Ishikawa (cell line): ENCODE data around the gene CNTN4.
A peak's percentile ranks its signal among the peaks of the same experiment; 100 is the strongest.

Experiments used
- CEBPB ChIP-seq: IDR thresholded peaks from 2 replicates; pipeline ENCODE4 v1.6.1; 2012
- CREB1 ChIP-seq: IDR thresholded peaks from 2 replicates; pipeline ENCODE4 v1.6.1; 2012; ENCODE audit warnings: low read depth
- EGR1 ChIP-seq: IDR thresholded peaks from 2 replicates; pipeline ENCODE4 v1.6.1; 2012
- EP300 ChIP-seq: IDR thresholded peaks from 2 replicates; pipeline ENCODE4 v1.6.1; 2012; ENCODE audit warnings: borderline replicate concordance
- FOXM1 ChIP-seq: IDR thresholded peaks from 2 replicates; pipeline ENCODE4 v1.6.1; 2012; ENCODE audit warnings: low read depth, borderline replicate concordance
- NFIC ChIP-seq: IDR thresholded peaks from 2 replicates; pipeline ENCODE4 v1.6.1; 2012
- RAD21 ChIP-seq: IDR thresholded peaks from 2 replicates; pipeline ENCODE4 v1.6.1; 2012; ENCODE audit warnings: low read depth
- TAF1 ChIP-seq: IDR thresholded peaks from 2 replicates; pipeline ENCODE4 v1.6.1; 2012; ENCODE audit warnings: low read depth, mild to moderate bottlenecking
- TCF12 ChIP-seq: IDR thresholded peaks from 2 replicates; pipeline ENCODE4 v1.6.1; 2012; ENCODE audit warnings: low read depth
- TEAD4 ChIP-seq: IDR thresholded peaks from 2 replicates; pipeline ENCODE4 v1.6.1; 2012
- YY1 ChIP-seq: IDR thresholded peaks from 2 replicates; pipeline ENCODE4 v1.6.1; 2012; ENCODE audit warnings: low read depth
- ZBTB7A ChIP-seq: IDR thresholded peaks from 2 replicates; pipeline ENCODE4 v1.6.1; 2012; ENCODE audit warnings: low read depth
- TF ChIP-seq, protein P1 (sequence below): IDR thresholded peaks from 2 replicates; pipeline ENCODE4 v1.6.1; 2012
- TF ChIP-seq, protein P2 (sequence below): IDR thresholded peaks from 2 replicates; pipeline ENCODE4 v1.6.1; 2012; ENCODE audit warnings: low read depth, mild to moderate bottlenecking
- TF ChIP-seq, protein P3 (sequence below): IDR thresholded peaks from 2 replicates; pipeline ENCODE4 v1.6.1; 2012

The CNTN4 gene

GRCh38 chr3:2792432-2792831, 693.8 kb downstream of the CNTN4 start:
- TF ChIP-seq EP300 (no peak), CREB1 (no peak), EGR1 (no peak), CEBPB (no peak), ZBTB7A (no peak), TEAD4 (no peak), YY1 (no peak)
- TF ChIP-seq, protein P1, sequence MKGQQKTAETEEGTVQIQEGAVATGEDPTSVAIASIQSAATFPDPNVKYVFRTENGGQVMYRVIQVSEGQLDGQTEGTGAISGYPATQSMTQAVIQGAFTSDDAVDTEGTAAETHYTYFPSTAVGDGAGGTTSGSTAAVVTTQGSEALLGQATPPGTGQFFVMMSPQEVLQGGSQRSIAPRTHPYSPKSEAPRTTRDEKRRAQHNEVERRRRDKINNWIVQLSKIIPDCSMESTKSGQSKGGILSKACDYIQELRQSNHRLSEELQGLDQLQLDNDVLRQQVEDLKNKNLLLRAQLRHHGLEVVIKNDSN, result no peak
- TF ChIP-seq, protein P2, sequence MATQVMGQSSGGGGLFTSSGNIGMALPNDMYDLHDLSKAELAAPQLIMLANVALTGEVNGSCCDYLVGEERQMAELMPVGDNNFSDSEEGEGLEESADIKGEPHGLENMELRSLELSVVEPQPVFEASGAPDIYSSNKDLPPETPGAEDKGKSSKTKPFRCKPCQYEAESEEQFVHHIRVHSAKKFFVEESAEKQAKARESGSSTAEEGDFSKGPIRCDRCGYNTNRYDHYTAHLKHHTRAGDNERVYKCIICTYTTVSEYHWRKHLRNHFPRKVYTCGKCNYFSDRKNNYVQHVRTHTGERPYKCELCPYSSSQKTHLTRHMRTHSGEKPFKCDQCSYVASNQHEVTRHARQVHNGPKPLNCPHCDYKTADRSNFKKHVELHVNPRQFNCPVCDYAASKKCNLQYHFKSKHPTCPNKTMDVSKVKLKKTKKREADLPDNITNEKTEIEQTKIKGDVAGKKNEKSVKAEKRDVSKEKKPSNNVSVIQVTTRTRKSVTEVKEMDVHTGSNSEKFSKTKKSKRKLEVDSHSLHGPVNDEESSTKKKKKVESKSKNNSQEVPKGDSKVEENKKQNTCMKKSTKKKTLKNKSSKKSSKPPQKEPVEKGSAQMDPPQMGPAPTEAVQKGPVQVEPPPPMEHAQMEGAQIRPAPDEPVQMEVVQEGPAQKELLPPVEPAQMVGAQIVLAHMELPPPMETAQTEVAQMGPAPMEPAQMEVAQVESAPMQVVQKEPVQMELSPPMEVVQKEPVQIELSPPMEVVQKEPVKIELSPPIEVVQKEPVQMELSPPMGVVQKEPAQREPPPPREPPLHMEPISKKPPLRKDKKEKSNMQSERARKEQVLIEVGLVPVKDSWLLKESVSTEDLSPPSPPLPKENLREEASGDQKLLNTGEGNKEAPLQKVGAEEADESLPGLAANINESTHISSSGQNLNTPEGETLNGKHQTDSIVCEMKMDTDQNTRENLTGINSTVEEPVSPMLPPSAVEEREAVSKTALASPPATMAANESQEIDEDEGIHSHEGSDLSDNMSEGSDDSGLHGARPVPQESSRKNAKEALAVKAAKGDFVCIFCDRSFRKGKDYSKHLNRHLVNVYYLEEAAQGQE, result no peak

DNA sequence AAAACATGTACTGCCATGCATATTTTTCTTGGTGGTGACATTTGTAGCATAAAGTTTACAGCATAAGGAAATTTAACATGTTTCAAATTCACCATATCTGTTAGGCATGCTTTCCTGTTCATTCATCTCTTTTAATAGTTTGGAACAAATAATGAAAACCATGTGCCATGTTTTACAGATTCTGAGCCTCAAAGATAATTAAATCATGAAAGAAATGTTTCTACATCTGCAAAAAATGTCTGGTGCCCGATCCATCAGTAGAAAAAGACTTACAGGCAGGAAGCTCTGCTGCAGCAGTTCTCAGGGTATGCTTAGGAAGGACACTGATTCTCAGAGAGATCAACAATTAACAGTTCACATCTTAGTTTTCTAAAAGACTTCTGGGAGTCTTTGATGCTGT, 695.3 kb downstream of the CNTN4 start:
- no peak for TF ChIP-seq CEBPB
- TF ChIP-seq, protein P1, result no peak
- no peak for TF ChIP-seq CREB1
- no peak for TF ChIP-seq FOXM1

GRCh38 chr3:2802429-2802828, 703.8 kb downstream of the CNTN4 start:
- no peak for TF ChIP-seq TAF1
- TF ChIP-seq RAD21, result no peak
- TF ChIP-seq, protein P3, sequence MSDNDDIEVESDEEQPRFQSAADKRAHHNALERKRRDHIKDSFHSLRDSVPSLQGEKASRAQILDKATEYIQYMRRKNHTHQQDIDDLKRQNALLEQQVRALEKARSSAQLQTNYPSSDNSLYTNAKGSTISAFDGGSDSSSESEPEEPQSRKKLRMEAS, result no peak

DNA sequence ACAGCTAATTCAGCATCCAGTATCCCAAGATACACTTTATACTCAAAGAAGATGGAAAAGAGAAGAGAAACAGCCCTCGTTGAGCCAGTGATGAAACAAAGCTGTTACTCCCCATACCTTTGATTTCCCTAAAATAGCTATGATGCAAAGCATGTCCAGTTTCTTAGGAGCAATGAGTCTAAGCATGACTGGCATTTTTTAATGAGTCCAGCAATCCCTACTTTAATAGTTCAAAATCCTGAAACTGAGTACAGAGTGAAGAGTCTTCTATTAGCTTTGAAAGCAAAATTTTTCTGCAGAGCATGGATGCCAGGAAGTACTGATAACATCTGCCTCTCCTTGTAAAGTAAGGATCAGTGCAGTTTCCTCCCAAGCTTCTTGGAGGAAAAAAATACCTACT, 708.8 kb downstream of the CNTN4 start:
- TF ChIP-seq TAF1 (no peak), TCF12 (no peak), EGR1 (no peak), EP300 (no peak), NFIC (no peak), TEAD4 (no peak), CREB1 (no peak), YY1 (no peak), RAD21 (no peak), FOXM1 (no peak), ZBTB7A (no peak), CEBPB (no peak)
- TF ChIP-seq, protein P1, result no peak
- TF ChIP-seq, protein P2, result no peak
- TF ChIP-seq, protein P3, result no peak

GRCh38 chr3:2810723-2811122, 712.1 kb downstream of the CNTN4 start:
- TF ChIP-seq, protein P2, result peak; percentile 75
- TF ChIP-seq TEAD4 (no peak), ZBTB7A (no peak)
